Esophagus muscularis mucosa (tissue), 4 donors: ENCODE data around the gene SULT1B1.

ENCODE experiments used
- EP300 ChIP-seq: sonication (generic); formaldehyde crosslinking; IDR thresholded peaks from one replicate; pipeline ENCODE4 v1.6.1; 2017; ENCODE audit warnings: antibody characterized with exemption
- POLR2A ChIP-seq: fragments of 450-650 bp; IDR thresholded peaks from one replicate; pipeline ENCODE4 v1.6.1; 2017; ENCODE audit warnings: antibody characterized with exemption, moderate library complexity, mild to moderate bottlenecking, low read depth
- POLR2AphosphoS5 ChIP-seq, 2 donors: sonication (generic); formaldehyde crosslinking; IDR thresholded peaks; one replicate each; pipeline ENCODE4 v1.6.1; 2017; ENCODE audit warnings: antibody characterized with exemption in 2 of 2
- TF ChIP-seq, protein P1 (sequence below), 3 experiments: fragments of 200-600 bp in 2 of 3; fragments of 450-650 bp in 1 of 3; sonication (generic) in 2 of 3; IDR thresholded peaks; one replicate each; pipeline ENCODE4 v1.5.1; 2017 to 2019; ENCODE audit warnings: antibody characterized with exemption in 3 of 3, mild to moderate bottlenecking in 2 of 3, moderate library complexity in 1 of 3

DNA sequence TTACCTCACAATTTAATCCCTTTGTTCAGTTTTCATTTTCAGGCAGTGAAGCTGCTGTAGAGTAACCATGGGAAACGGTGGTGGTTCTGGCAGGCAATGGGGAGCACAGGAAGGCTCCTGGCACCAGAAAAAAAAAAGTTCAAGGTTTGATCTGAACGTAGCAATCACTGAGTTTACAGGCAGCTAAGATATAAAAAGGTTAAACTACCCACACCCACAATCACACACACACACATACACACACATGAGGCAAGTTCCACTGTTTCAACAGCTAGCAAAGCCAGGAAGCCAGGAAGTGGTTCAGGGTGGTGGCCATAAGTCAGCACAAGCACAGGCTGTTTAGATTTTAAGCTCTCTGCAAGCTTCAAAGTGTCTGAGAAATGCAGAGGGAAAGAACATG lies at the start of gene SULT1B1:
- TF ChIP-seq POLR2A (no peak), EP300 (no peak), POLR2AphosphoS5 (IDR thresholded peaks at IDR 0.05) (no peak)
- TF ChIP-seq, protein P1, sequence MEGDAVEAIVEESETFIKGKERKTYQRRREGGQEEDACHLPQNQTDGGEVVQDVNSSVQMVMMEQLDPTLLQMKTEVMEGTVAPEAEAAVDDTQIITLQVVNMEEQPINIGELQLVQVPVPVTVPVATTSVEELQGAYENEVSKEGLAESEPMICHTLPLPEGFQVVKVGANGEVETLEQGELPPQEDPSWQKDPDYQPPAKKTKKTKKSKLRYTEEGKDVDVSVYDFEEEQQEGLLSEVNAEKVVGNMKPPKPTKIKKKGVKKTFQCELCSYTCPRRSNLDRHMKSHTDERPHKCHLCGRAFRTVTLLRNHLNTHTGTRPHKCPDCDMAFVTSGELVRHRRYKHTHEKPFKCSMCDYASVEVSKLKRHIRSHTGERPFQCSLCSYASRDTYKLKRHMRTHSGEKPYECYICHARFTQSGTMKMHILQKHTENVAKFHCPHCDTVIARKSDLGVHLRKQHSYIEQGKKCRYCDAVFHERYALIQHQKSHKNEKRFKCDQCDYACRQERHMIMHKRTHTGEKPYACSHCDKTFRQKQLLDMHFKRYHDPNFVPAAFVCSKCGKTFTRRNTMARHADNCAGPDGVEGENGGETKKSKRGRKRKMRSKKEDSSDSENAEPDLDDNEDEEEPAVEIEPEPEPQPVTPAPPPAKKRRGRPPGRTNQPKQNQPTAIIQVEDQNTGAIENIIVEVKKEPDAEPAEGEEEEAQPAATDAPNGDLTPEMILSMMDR (IDR thresholded peaks at IDR 0.05) = no peak
